ENCODE results near the gene CCNB2.
A peak's percentile ranks its signal among the peaks of the same experiment; 100 is the strongest.

The CCNB2 gene

DNA sequence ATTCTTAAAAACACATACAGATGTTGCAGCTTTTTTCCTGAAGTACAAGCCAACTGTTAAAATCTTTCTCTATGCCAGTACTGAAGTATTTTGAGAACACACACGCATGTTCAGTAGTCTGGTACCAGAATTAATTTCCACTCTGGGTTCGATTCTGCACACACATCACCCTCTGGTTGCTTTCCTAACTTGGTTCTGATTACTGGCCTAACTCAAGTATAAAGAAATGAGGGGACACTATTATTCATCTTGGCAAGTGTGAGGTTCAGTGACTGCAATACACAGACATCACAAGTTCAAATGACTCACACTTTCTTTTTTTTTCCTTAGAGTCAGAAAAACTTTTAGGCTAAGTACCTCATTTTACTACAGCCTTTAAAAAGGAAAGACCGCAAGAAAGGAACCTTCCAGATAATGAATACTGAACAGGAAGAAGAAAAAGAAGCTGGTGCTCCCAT is 64.3 kb downstream of the CCNB2 start:
- peak; percentile 85 for DNase-seq

- no peak for DNase-seq
Observed at GRCh38 chr15:59170295-59171066, 65.5 kb downstream of the CCNB2 start.

DNA sequence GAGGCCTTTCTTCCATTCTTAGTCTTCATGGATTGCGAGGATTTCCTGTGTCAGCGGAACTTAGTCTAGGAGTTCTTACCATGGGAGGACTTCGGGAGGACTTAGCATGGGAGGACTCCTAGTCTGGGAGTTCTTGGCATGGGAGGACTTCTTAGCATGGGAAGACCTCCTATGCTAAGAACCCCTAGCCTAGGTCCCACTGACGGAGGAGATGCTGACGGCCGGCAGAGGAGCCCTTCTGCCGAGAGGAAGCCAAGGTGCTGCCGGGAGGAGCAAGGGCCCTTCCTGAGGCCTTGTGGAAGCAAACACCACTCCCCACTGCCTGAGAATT is 66.1 kb downstream of the CCNB2 start:
- no peak for DNase-seq

GRCh38 chr15:59172289-59172901 is 67.4 kb downstream of the CCNB2 start:
- DNase-seq: no peak

GRCh38 chr15:59173194-59173593 is 68.2 kb downstream of the CCNB2 start:
- no peak for DNase-seq

DNA sequence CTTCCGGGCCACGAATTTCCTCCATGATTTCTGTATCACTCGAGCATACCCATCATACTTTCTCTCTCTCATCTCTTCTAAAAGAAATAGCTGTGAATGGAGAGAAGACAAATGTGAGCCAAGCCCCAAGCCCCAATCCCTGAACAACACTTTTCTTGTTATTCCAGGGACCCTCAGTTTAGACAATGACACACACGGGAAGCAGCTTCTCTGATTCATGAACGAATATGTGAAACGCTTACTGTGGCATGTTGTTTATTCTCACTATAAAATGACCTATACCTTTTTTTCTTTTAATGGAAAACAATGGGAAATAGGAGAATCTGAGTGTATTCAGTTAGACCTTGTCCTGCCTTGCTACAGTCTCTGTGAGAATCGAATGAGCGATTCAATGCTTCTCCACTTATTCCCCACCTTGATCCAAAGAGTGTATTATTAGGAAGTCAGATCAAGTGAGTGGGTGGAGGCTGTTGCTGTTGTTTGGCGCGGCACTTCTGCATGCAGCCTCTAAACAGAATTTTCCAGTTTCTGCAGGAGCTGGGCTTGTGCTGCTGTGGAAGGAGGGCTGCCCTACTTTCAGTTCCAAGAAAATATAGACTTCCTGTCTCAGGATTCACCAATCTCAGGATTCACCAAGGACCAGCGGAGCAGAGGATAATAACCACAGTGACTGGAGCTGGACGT is 69.3 kb downstream of the CCNB2 start:
- DNase-seq: no peak

Data from MV-4-11 (cell line).